GM10266 (cell line): Measurements from ENCODE around the gene ZNF79.

Experiments used
- DNase-seq: peaks from one replicate; pipeline ENCODE4 v3.0.0; 2012; ENCODE audit errors: extremely low spot score
- CTCF ChIP-seq: IDR thresholded peaks from 2 replicates; pipeline ENCODE4 v1.5.1; 2012; ENCODE audit warnings: mild to moderate bottlenecking, low read depth; ENCODE audit not compliant: control insufficient read depth, insufficient read depth; ENCODE audit errors: missing control alignments

Gene ZNF79

GRCh38 chr9:127474592-127474991 is 50.4 kb downstream of the ZNF79 start:
- no peak for TF ChIP-seq CTCF
- no peak for DNase-seq

GRCh38 chr9:127479507-127480081 is 55.4 kb downstream of the ZNF79 start:
- DNase-seq: no peak
- no peak for TF ChIP-seq CTCF

- no peak for TF ChIP-seq CTCF
- DNase-seq: no peak
These were observed 58.5 kb downstream of the ZNF79 start for GRCh38 chr9:127482662-127483061.

GRCh38 chr9:127485995-127486394 is 61.8 kb downstream of the ZNF79 start:
- no peak for TF ChIP-seq CTCF
- DNase-seq: no peak

- no peak for DNase-seq
- TF ChIP-seq CTCF: no peak
These were observed 64.8 kb downstream of the ZNF79 start for GRCh38 chr9:127488946-127489345.

GRCh38 chr9:127489471-127490115 is 65.4 kb downstream of the ZNF79 start:
- DNase-seq: no peak
- TF ChIP-seq CTCF: no peak

- no peak for DNase-seq
- TF ChIP-seq CTCF: no peak
These were observed 66.5 kb downstream of the ZNF79 start for GRCh38 chr9:127490535-127491230.
